ENCODE data around the gene SH2D2A. TPM values are rescaled to one million over a fixed set of nuclear protein-coding genes. Genes with fewer than 3 reads are reported as not detected.

The SH2D2A gene
- total and polyA plus RNA-seq, 2 donors (not counting 1 experiment from before 2014, with no cell fraction given): 0.73 to 2.1 TPM

DNA sequence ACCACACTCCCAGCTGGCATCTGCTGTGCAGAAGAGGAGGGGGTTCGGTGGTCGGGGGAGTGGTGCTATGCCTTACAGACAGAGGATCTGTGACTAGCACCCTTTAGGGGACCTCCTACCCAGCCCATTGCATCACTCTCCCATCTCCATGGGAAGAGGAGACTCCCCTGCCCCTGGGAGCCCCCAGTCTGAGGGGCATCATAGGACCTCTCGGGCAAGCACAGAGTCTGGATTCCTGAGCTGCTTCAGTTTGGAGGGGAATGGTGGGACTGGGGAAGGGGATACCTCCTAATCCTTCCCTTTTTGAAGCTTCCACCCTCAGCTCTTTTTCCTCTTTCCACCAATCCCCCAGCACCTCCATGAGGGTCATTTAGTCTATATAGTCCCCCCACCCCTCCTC is 40.9 kb upstream of the SH2D2A start:
- Mint-ChIP-seq H3K4me1 (peaks cover 18% of the 10 kb centered on the region), H3K27me3 (peaks cover 66% of the 10 kb centered on the region), H3K4me3 (no peak overlapping the region), H3K9me3 (ENCODE audit: insufficient read depth) (no peaks in the 10 kb centered on the region), H3K27ac (no peak overlapping the region)
- intact Hi-C loops (cut with micrococcal nuclease): no loop called here
- H3K27me3 ChIP-seq (replicated peaks in 1 of 4; ENCODE audit: control extremely low read depth in 1 of 4, control insufficient read depth in 3 of 4, insufficient read depth in 4 of 4, low read length in 3 of 4): peaks cover 0 to 59% (median 28%) of the 10 kb centered on the region in 4 experiments
- no peak for ATAC-seq (ENCODE audit: low read depth)
- H3K4me3 ChIP-seq (ENCODE audit: control extremely low read depth in 1 of 5, extremely low read depth in 1 of 5, insufficient read depth in 1 of 5, low read depth in 2 of 5, low read length in 4 of 5): no peak overlapping the region
- ChIA-PET CTCF (interaction anchor here (0.6 to 2.8 kb wide), 4 partner anchors 19 to 167 kb away, joined by 3 to 12 read pairs (median 5); no protein-coding TSS in a partner anchor), POLR2A (no interaction called here)
- H4K20me1 ChIP-seq (ENCODE audit: control insufficient read depth, insufficient read depth, low read length, poor library complexity, severe bottlenecking): no peaks in the 10 kb centered on the region
- H3K9me3 ChIP-seq (ENCODE audit: control extremely low read depth in 1 of 3, control insufficient read depth in 2 of 3, insufficient read depth in 1 of 3, low read length in 2 of 3): peaks cover 0 to 3% (median 0%) of the 10 kb centered on the region in 3 donors
- H3K4me2 ChIP-seq (replicated peaks; ENCODE audit: low read depth, low read length, poor library complexity, severe bottlenecking): no peak overlapping the region
- TF ChIP-seq, protein P1, sequence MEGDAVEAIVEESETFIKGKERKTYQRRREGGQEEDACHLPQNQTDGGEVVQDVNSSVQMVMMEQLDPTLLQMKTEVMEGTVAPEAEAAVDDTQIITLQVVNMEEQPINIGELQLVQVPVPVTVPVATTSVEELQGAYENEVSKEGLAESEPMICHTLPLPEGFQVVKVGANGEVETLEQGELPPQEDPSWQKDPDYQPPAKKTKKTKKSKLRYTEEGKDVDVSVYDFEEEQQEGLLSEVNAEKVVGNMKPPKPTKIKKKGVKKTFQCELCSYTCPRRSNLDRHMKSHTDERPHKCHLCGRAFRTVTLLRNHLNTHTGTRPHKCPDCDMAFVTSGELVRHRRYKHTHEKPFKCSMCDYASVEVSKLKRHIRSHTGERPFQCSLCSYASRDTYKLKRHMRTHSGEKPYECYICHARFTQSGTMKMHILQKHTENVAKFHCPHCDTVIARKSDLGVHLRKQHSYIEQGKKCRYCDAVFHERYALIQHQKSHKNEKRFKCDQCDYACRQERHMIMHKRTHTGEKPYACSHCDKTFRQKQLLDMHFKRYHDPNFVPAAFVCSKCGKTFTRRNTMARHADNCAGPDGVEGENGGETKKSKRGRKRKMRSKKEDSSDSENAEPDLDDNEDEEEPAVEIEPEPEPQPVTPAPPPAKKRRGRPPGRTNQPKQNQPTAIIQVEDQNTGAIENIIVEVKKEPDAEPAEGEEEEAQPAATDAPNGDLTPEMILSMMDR (IDR thresholded peaks at IDR 0.05): no peak
- TF ChIP-seq EZH2 (IDR thresholded peaks at IDR 0.05; ENCODE audit: borderline replicate concordance, insufficient read depth, low read depth, low read length, poor library complexity, severe bottlenecking): no peak
- H3K79me2 ChIP-seq (ENCODE audit: control insufficient read depth, insufficient read depth, low read length): no peaks in the 10 kb centered on the region
- H3K27ac ChIP-seq (ENCODE audit: low read length in 2 of 2): no peak overlapping the region
- H3K36me3 ChIP-seq (replicated peaks in 1 of 2; ENCODE audit: control extremely low read depth in 1 of 2, control insufficient read depth in 1 of 2, extremely low read depth in 1 of 2, insufficient read depth in 2 of 2, low read length in 1 of 2): no peaks in the 10 kb centered on the region
- WGBS (ENCODE audit: insufficient coverage): no CpG with 5 or more reads among the region's 3 CpGs
- DNase-seq: no peak
- peaks cover 23 to 30% of the 10 kb centered on the region in 2 donors for H3K4me1 ChIP-seq (ENCODE audit: control insufficient read depth in 2 of 2, insufficient read depth in 2 of 2, low read length in 2 of 2)
- no peak overlapping the region for H2AFZ ChIP-seq (ENCODE audit: insufficient read depth, low read depth, low read length, poor library complexity, severe bottlenecking)
- no peak overlapping the region for H3K9ac ChIP-seq (ENCODE audit: low read length)

DNA sequence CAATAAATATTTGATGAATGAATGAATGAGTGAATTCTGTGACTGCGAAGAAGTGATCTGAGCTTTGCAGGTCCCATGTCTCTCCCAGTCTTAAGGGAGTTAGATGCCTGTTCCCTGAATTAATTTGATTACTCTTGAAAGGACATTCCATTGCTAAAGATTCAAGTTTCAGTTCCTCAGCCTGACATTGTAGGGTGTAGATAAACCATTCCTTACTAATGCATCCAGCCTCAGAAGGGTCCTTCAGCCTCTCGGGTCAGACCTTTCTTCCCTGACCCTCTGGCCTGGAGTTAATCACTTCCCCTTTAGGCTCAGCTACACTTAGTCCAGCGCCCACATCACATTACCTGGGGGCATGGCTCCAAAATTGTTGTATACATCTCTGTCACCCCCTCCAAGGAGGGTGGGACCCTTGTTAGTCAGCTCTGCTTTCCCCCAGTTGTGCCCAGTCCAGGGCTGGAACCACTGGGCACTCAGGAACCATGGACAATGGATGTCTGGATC is 39.7 kb upstream of the SH2D2A start:
- H3K27me3 ChIP-seq (replicated peaks in 1 of 4; ENCODE audit: control extremely low read depth in 1 of 4, control insufficient read depth in 3 of 4, insufficient read depth in 4 of 4, low read length in 3 of 4): peaks cover 0 to 47% (median 17%) of the 10 kb centered on the region in 4 experiments
- ChIA-PET CTCF (interaction anchor here (1.4 to 2.8 kb wide), 2 partner anchors 11 to 166 kb away, joined by 3 to 12 read pairs; no protein-coding TSS in a partner anchor), POLR2A (no interaction called here)
- peaks cover 21 to 22% of the 10 kb centered on the region in 2 donors for H3K4me1 ChIP-seq (ENCODE audit: control insufficient read depth in 2 of 2, insufficient read depth in 2 of 2, low read length in 2 of 2)
- H3K27me3 Mint-ChIP-seq: peaks cover 61% of the 10 kb centered on the region
- peaks cover 15% of the 10 kb centered on the region for H3K4me1 Mint-ChIP-seq
- H4K20me1 ChIP-seq (ENCODE audit: control insufficient read depth, insufficient read depth, low read length, poor library complexity, severe bottlenecking): no peaks in the 10 kb centered on the region
- no peak overlapping the region for H3K4me2 ChIP-seq (replicated peaks; ENCODE audit: low read depth, low read length, poor library complexity, severe bottlenecking)
- peaks cover 0 to 3% (median 0%) of the 10 kb centered on the region in 3 donors for H3K9me3 ChIP-seq (ENCODE audit: control extremely low read depth in 1 of 3, control insufficient read depth in 2 of 3, insufficient read depth in 1 of 3, low read length in 2 of 3)
- no peaks in the 10 kb centered on the region for H3K36me3 ChIP-seq (replicated peaks in 1 of 2; ENCODE audit: control extremely low read depth in 1 of 2, control insufficient read depth in 1 of 2, extremely low read depth in 1 of 2, insufficient read depth in 2 of 2, low read length in 1 of 2)
- 75% methylated on average over 2 of the region's 3 CpGs for WGBS (ENCODE audit: insufficient coverage)
- no peak for DNase-seq
- ATAC-seq (ENCODE audit: low read depth): no peak
- H3K79me2 ChIP-seq (ENCODE audit: control insufficient read depth, insufficient read depth, low read length): no peaks in the 10 kb centered on the region
- intact Hi-C loops (cut with micrococcal nuclease): no loop called here
- no peaks in the 10 kb centered on the region for H3K9me3 Mint-ChIP-seq (ENCODE audit: insufficient read depth)
- no peak overlapping the region for H3K27ac ChIP-seq (ENCODE audit: low read length in 2 of 2)
- no peak overlapping the region for H2AFZ ChIP-seq (ENCODE audit: insufficient read depth, low read depth, low read length, poor library complexity, severe bottlenecking)
- no peak overlapping the region for H3K4me3 Mint-ChIP-seq
- TF ChIP-seq, protein P1 (IDR thresholded peaks at IDR 0.05): no peak
- H3K27ac Mint-ChIP-seq: no peak overlapping the region
- no peak overlapping the region for H3K4me3 ChIP-seq (ENCODE audit: control extremely low read depth in 1 of 5, extremely low read depth in 1 of 5, insufficient read depth in 1 of 5, low read depth in 2 of 5, low read length in 4 of 5)
- no peak overlapping the region for H3K9ac ChIP-seq (ENCODE audit: low read length)

All from B cell (primary cell).